GM12875 (cell line): ENCODE results near the gene CCND2.
"Not testable (repeated sequence)": the region's sequence is repeated elsewhere in the genome, so short reads cannot be mapped to it uniquely, and the experiment has no call there.

Experiments used
- H3K4me3 ChIP-seq: one replicate; pipeline ENCODE4 v1.5.1; 2011; ENCODE audit warnings: low read depth, low read length, control low read depth
- TF ChIP-seq, protein P1 (sequence below): IDR thresholded peaks from 2 replicates; pipeline ENCODE4 v1.5.1; 2011; ENCODE audit warnings: low read depth, mild to moderate bottlenecking, control low read depth, inconsistent platforms, low read length, moderate library complexity, borderline replicate concordance; ENCODE audit not compliant: insufficient read depth

The CCND2 gene

DNA sequence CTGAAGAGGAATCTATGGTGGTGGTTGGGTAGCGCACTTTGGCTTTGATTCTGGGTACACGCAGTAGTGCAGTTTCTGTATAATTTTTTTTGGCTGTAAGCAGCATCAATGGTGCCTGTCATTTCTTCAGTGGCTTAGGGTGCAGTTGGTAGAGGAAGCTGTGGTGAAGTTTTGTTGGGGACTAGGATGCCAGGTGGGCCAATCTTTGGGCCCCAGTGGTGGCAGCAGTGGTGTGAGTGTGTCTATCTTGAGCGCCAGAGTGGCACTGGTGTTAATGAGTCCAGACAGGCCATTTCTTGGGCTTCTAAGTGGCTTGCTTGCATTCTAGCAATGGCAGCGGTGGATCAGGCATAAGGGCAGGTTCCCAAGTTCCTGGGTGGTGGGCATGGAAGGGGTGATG is 33.8 kb upstream of the CCND2 start:
- TF ChIP-seq, protein P1, sequence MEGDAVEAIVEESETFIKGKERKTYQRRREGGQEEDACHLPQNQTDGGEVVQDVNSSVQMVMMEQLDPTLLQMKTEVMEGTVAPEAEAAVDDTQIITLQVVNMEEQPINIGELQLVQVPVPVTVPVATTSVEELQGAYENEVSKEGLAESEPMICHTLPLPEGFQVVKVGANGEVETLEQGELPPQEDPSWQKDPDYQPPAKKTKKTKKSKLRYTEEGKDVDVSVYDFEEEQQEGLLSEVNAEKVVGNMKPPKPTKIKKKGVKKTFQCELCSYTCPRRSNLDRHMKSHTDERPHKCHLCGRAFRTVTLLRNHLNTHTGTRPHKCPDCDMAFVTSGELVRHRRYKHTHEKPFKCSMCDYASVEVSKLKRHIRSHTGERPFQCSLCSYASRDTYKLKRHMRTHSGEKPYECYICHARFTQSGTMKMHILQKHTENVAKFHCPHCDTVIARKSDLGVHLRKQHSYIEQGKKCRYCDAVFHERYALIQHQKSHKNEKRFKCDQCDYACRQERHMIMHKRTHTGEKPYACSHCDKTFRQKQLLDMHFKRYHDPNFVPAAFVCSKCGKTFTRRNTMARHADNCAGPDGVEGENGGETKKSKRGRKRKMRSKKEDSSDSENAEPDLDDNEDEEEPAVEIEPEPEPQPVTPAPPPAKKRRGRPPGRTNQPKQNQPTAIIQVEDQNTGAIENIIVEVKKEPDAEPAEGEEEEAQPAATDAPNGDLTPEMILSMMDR, result no peak
- no peak overlapping the region for H3K4me3 ChIP-seq

- H3K4me3 ChIP-seq, result no peak overlapping the region
- TF ChIP-seq, protein P1, result no peak
Observed at GRCh38 chr12:4240161-4240783, 33.3 kb upstream of the CCND2 start.

- H3K4me3 ChIP-seq, result no peak overlapping the region
- TF ChIP-seq, protein P1, result no peak
Observed at GRCh38 chr12:4240981-4241380, 32.6 kb upstream of the CCND2 start.

DNA sequence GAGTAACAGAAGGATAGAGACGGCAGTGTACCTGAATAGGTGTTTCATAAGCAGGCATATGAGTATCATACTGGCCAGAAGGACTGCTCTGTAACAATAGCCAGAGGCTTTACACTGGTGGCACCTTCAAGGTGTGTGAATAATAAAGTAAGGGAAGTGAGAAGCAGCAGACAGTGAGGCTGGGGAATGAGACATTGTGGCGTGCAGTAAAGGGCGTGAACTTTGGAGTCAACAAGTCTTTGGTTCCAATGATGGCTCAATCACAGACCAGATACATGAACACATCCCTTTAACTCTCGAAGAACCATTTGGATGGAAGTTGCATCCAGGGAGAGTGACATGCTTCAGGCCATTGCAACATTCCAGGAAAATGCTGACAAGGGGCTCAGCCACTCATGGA is 32.0 kb upstream of the CCND2 start:
- no peak overlapping the region for H3K4me3 ChIP-seq
- TF ChIP-seq, protein P1, result no peak

DNA sequence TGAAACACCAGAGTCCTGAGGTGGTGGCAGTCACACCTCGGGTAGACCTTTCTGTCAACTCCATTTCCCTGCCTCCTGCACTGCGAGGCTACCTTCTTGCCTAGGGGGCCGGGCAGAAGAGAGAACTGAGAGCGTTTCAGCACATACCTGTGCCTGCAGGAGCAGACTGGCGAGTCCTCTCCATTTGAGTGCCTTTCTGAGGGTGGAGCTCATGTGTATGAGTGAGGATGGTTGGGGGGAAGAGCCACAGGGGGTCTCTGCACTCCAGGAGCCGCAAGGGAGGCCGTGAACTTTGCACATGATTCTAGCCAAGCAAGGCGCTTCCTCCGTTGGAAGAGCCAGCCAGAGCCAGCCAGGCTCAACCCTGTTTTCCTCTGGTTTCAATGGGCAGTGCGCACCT is 31.0 kb upstream of the CCND2 start:
- TF ChIP-seq, protein P1, result no peak
- H3K4me3 ChIP-seq, result no peak overlapping the region

- no peak overlapping the region for H3K4me3 ChIP-seq
- TF ChIP-seq, protein P1, result no peak
Observed at GRCh38 chr12:4243091-4243490, 30.5 kb upstream of the CCND2 start.

DNA sequence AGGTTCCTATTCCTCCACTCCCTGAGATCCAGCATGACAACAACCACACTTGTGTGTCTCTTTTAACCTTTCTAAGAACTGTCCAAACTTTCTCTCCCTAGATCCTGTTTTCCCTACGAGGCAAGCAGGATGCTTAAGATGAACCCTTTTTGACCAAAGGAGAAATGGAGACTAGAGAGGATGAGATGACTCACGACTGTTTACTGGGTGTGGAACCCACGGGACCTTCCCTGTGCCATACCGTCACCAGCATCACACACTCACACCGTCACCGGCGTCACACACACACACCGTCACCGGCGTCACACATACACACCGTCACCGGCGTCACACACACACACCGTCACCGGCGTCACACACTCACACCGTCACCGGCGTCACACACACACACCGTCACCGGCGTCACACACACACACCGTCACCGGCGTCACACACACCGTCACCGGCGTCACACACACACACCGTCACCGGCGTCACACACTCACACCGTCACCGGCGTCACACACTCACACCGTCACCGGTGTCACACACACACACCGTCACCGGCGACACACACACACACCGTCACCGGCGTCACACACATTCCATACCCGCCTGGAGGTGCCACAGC is 30.0 kb upstream of the CCND2 start:
- H3K4me3 ChIP-seq, result not testable (repeated sequence)
